Hepatic stellate cell (primary cell): ENCODE results near the gene KIAA1958.

Source experiments
- DNase-seq: peaks from one replicate; pipeline ENCODE4 v3.0.0; 2011; ENCODE audit warnings: low spot score

Gene KIAA1958

GRCh38 chr9:112531666-112532282 lies 45.1 kb downstream of the KIAA1958 start:
- peak; percentile 29 for DNase-seq

GRCh38 chr9:112532427-112532826 lies 45.8 kb downstream of the KIAA1958 start:
- peak; percentile 38 for DNase-seq

- DNase-seq: no peak
These were observed 47.0 kb downstream of the KIAA1958 start for GRCh38 chr9:112533660-112534059.

GRCh38 chr9:112535301-112535700 lies 48.7 kb downstream of the KIAA1958 start:
- no peak for DNase-seq

GRCh38 chr9:112535811-112536210 lies 49.2 kb downstream of the KIAA1958 start:
- DNase-seq: peak; percentile 53

GRCh38 chr9:112537561-112537960 lies 50.9 kb downstream of the KIAA1958 start:
- DNase-seq: no peak

GRCh38 chr9:112540800-112541199 lies 54.2 kb downstream of the KIAA1958 start:
- no peak for DNase-seq

GRCh38 chr9:112541685-112542084 lies 55.1 kb downstream of the KIAA1958 start:
- no peak for DNase-seq

- no peak for DNase-seq
These were observed 56.1 kb downstream of the KIAA1958 start for GRCh38 chr9:112542593-112543292.

- no peak for DNase-seq
These were observed 57.9 kb downstream of the KIAA1958 start for GRCh38 chr9:112544477-112544876.

- DNase-seq: no peak
These were observed 58.6 kb downstream of the KIAA1958 start for GRCh38 chr9:112545237-112545636.

GRCh38 chr9:112546149-112547012 lies 59.8 kb downstream of the KIAA1958 start:
- no peak for DNase-seq

GRCh38 chr9:112548051-112548440 lies 61.4 kb downstream of the KIAA1958 start:
- DNase-seq: no peak

- peak; percentile 19 for DNase-seq
These were observed 62.4 kb downstream of the KIAA1958 start for GRCh38 chr9:112548836-112549595.

- no peak for DNase-seq
These were observed 63.9 kb downstream of the KIAA1958 start for GRCh38 chr9:112550531-112550930.

- no peak for DNase-seq
These were observed 65.0 kb downstream of the KIAA1958 start for GRCh38 chr9:112551641-112552040.

- no peak for DNase-seq
These were observed 65.8 kb downstream of the KIAA1958 start for GRCh38 chr9:112552229-112553056.

- no peak for DNase-seq
These were observed 66.7 kb downstream of the KIAA1958 start for GRCh38 chr9:112553256-112553826.

- peak; percentile 27 for DNase-seq
These were observed 67.9 kb downstream of the KIAA1958 start for GRCh38 chr9:112554516-112554915.

- no peak for DNase-seq
These were observed 68.5 kb downstream of the KIAA1958 start for GRCh38 chr9:112555101-112555643.
